Fibroblast of pulmonary artery (primary cell): Measurements from ENCODE around the gene MGMT.

ENCODE experiments used
- DNase-seq: peaks from one replicate; pipeline ENCODE4 v3.0.0-alpha.2; 2010; ENCODE audit warnings: low read depth
- H3K4me3 ChIP-seq: replicated peaks from 2 replicates; pipeline ENCODE4 v1.5.1; 2011; ENCODE audit warnings: low read depth, mild to moderate bottlenecking, control low read depth, low read length, moderate library complexity
- TF ChIP-seq, protein P1 (sequence below): IDR thresholded peaks from 2 replicates; pipeline ENCODE4 v1.5.1; 2011; ENCODE audit warnings: mild to moderate bottlenecking, control low read depth, low read length, inconsistent platforms; ENCODE audit errors: missing control alignments

MGMT gene

DNA sequence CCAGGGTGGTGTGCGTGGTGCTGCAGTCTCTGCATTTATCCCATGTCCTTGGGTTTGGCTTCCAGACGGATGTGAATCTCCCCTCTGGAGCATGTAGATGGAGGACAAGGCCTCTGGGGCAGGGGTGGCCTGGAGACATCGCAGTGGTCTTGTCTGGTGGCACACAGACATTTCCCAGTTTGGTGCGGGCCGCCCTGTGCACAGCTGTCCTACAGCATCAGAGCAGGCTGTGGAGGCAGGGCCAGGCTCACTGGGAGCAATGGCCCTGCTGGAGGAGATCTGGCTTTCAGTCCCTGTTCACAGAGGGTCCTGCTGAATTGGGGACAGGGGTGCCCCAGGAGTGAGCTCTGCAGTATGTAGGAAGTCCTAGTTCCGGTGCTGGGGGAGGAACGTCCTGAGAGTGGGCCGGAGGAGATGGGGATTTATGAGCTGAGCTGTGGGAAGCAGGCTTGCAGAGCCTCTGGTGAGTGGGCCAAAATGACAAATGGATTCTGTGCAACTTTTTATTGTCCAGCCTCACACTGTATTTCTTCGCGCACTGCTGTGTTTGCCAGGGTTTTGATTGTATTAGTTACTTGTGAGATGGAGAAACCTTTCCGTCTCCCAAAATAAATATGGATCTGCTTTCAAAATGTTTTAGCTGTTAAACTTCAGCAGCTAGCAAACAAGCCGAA lies 40.3 kb downstream of the MGMT start:
- TF ChIP-seq, protein P1, sequence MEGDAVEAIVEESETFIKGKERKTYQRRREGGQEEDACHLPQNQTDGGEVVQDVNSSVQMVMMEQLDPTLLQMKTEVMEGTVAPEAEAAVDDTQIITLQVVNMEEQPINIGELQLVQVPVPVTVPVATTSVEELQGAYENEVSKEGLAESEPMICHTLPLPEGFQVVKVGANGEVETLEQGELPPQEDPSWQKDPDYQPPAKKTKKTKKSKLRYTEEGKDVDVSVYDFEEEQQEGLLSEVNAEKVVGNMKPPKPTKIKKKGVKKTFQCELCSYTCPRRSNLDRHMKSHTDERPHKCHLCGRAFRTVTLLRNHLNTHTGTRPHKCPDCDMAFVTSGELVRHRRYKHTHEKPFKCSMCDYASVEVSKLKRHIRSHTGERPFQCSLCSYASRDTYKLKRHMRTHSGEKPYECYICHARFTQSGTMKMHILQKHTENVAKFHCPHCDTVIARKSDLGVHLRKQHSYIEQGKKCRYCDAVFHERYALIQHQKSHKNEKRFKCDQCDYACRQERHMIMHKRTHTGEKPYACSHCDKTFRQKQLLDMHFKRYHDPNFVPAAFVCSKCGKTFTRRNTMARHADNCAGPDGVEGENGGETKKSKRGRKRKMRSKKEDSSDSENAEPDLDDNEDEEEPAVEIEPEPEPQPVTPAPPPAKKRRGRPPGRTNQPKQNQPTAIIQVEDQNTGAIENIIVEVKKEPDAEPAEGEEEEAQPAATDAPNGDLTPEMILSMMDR: no peak
- no peak for DNase-seq
- H3K4me3 ChIP-seq: no peak overlapping the region

DNA sequence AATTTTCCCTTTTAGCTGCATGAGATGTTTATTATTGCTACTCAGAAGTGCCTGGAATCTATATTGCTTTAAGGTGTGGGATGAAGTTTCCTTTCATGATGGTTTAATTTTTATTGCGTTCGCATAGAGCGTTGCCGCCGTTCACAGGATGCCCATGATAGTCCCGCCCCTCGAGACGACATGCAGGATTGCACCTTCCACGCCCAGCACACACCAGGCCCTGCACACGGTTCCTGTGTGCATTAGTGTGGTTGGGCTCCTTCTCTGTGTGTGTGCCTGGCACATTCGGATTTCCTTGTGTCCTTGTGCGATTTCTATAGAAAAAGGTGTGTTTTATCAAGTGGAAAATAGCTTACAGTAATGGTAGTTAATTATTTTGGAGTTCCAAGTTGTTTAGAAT lies 42.1 kb downstream of the MGMT start:
- DNase-seq: no peak
- TF ChIP-seq, protein P1: no peak

DNA sequence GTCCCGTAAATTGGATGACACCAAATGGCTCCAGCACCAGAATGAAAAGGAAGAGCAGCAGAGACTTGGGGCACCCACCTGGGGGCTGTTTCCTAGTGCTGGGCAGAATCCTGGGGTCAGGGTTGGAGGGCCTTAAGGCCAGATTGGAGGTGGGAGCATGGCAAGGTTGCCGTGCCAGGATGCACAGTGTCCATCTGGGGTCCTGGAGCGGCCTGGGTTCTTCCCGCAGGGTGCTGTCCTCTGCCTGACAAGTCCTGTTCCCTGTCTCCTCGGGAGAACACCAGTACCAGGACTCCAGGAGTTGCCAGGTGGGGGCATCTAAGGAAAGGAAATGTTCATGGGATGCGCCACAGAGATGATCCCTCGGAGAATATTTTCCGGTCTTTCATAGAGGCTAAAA lies 42.8 kb downstream of the MGMT start:
- DNase-seq: no peak
- no peak overlapping the region for H3K4me3 ChIP-seq
- TF ChIP-seq, protein P1: no peak

More for the DNA sequence above, 42.1 kb downstream of the MGMT start:
- no peak overlapping the region for H3K4me3 ChIP-seq

DNA sequence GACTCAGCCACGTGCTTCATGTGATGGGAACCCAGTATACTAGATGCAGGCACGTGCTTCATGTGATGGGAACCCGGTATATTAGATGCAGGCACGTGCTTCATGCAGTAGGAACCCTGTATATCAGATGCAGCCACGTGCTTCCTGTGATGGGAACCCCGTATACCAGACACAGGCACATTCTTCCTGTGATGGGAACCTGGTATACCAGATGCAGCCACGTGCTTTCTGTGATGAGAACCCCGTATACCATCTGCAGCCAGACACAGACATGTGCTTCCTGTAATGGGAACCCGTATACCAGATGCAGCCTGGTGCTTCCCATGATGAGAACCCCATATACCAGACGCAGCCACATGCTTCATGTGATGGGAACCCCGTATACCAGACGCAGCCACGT lies 44.0 kb downstream of the MGMT start:
- no peak overlapping the region for H3K4me3 ChIP-seq
- TF ChIP-seq, protein P1: no peak
- no peak for DNase-seq

DNA sequence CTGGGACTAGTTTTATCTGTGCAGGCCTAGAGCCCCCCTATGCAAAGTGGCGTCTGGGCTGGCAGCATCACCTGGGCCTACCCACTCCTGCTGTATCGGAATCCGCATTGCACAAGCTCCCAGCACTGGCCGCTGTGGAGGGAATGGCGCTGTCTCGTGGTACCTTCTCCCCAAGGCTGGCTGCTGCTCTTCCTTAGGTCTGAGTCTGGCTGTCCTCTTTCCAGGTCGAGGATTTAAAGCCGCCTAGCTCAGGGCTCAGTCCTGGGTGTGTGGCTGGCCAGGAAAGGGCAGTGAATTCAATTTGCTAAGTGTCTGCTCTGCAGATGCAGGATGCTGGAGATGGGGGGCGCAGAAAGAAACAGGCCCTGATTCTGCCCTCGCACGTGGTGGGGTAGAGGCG lies 44.7 kb downstream of the MGMT start:
- TF ChIP-seq, protein P1: no peak
- DNase-seq: no peak
- H3K4me3 ChIP-seq: no peak overlapping the region

DNA sequence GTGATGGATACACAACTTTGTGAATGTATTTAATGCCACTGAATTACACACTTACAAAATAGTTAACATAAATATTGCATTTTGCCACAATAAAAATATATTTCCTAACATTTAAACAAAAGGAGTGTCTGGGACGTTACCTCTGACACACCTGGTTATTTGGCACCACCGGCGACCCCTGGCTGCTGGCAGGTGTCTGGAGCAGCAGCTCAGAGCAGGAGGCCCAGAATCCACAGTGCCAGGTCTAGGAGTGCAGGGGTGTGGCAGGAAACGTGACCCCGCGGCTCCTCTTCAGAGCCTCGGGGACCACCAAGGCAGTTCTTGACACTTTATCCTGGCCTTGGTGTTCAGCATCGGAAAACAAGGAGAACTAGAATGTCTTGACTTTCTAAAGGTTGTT lies 46.3 kb downstream of the MGMT start:
- no peak overlapping the region for H3K4me3 ChIP-seq
- TF ChIP-seq, protein P1: no peak
- no peak for DNase-seq
